GM21515 (cell line): ENCODE results near the gene SPRYD3.
"Not testable (repeated sequence)": the region's sequence is repeated elsewhere in the genome, so short reads cannot be mapped to it uniquely, and the experiment has no call there.

Experiments used
- ATAC-seq: cut with Tn5 transposase; IDR thresholded peaks from one replicate; pipeline ENCODE4 v1.9.1; 2021; ENCODE audit not compliant: unreplicated experiment

SPRYD3 gene

DNA sequence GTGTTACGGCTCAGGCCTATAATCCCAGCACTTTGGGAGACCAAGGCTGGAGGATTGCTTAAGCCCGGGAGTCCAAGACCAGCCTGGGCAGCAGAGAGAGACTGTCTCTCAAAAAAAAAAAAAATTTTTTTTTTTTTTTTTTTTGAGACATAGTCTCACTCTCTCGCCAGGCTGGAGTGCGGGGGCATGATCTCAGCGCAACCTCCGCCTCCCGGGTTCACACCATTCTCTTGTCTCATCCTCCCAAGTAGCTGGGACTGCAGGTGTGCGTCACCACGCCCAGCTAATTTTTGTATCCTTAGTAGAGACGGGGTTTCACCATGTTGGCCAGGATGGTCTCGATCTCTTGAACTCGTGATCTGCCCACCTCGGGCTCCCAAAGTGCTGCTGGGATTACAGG is 52.2 kb downstream of the SPRYD3 start:
- not testable (repeated sequence) for ATAC-seq

DNA sequence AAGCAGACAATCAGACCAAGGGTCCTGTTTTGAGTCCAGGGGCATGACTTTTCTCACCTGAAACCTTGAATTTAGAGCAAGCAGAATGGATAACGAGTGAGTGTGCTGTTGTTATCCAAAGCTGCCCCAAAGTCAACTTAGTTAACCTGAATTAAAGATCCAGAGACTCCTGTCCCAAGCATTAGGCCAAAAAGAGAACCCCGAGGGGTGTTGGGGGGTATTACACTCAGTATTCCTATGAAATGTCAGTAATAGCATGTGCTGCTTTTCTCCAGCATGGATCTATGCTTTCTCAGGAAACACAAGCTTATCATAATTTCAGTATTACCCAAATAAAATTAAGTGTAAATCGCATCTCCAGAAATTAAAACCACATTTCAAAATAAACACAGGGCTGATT is 53.9 kb downstream of the SPRYD3 start:
- no peak for ATAC-seq

DNA sequence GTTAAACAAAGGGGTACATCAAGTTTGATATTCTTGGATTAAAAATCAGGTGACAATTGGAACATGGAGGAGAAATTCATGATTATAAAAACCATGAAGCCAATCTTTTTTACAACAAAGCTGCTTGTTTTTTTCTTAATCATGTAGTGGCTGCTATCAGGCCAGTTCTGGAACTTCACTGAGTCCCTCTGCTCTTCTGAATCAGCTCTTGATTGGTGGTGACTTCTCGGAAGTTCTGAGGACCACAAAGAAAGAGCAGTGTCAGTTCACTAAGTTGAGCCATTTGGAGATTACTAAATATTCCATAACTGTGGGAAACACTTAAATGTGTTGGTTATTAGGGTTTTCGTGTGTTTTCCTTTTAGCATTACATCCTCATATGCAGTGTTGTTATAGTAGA is 64.5 kb downstream of the SPRYD3 start:
- no peak for ATAC-seq
